Nucleus accumbens (tissue), 56 donors: ENCODE measurements around the gene GPR108.

Experiments
- DNase-seq, 56 donors: peaks; one replicate each; lab custom pipeline; 2025; lab: John Stamatoyannopoulos, UW

GPR108 gene

GRCh38 chr19:6687114-6687513 is 50.3 kb downstream of the GPR108 start:
- no peak for DNase-seq

- DNase-seq = no peak
Observed at GRCh38 chr19:6686628-6686975, 50.8 kb downstream of the GPR108 start.

- DNase-seq = no peak
Observed at GRCh38 chr19:6685962-6686627, 51.3 kb downstream of the GPR108 start.

- DNase-seq = no peak
Observed at GRCh38 chr19:6685482-6685881, 51.9 kb downstream of the GPR108 start.

GRCh38 chr19:6683971-6684370 is 53.4 kb downstream of the GPR108 start:
- no peak for DNase-seq

- no peak for DNase-seq
Observed at GRCh38 chr19:6682607-6683128, 54.7 kb downstream of the GPR108 start.

- no peak for DNase-seq
Observed at GRCh38 chr19:6680141-6680540, 57.2 kb downstream of the GPR108 start.
